Thoracic aorta (tissue), 2 donors: ENCODE results near the gene SMARCA4. TPM values are rescaled to one million over a fixed set of nuclear protein-coding genes. Genes with fewer than 3 reads are reported as not detected.

Experiments used
- ATAC-seq: fragments of 150-250 bp; one replicate; pipeline ENCODE4 v1.8.0; 2017; ENCODE audit warnings: low read depth; ENCODE audit not compliant: insufficient number of reproducible peaks, low FRiP score
- DNase-seq: peaks from one replicate; pipeline ENCODE4 v3.0.0-alpha.2; 2020; ENCODE audit warnings: low spot score
- H3K27ac ChIP-seq, 2 donors: fragments of 200-600 bp; sonication (generic); 1 replicate in 1 of 2; 2 replicates in 1 of 2; pipeline ENCODE4 v1.5.1; 2016; ENCODE audit warnings: mild to moderate bottlenecking in 2 of 2, moderate library complexity in 2 of 2
- H3K27me3 ChIP-seq: fragments of 200-600 bp; sonication (generic); replicated peaks from 2 replicates; pipeline ENCODE4 v1.6.0; 2016; ENCODE audit warnings: mild to moderate bottlenecking; ENCODE audit not compliant: insufficient read depth
- H3K36me3 ChIP-seq: fragments of 200-600 bp; sonication (generic); one replicate; pipeline ENCODE4 v1.5.1; 2016
- H3K4me1 ChIP-seq, 2 donors: fragments of 200-600 bp; sonication (generic); 1 replicate in 1 of 2; 2 replicates in 1 of 2; pipeline versions ENCODE4 v1.5.1 to v1.6.0; 2016; ENCODE audit warnings: low read depth in 2 of 2, mild to moderate bottlenecking in 1 of 2; ENCODE audit not compliant: control insufficient read depth in 1 of 2
- H3K4me3 ChIP-seq: fragments of 200-600 bp; sonication (generic); 2 replicates; pipeline ENCODE4 v1.5.1; 2016; ENCODE audit warnings: mild to moderate bottlenecking
- H3K9me3 ChIP-seq: fragments of 200-600 bp; sonication (generic); 2 replicates; pipeline ENCODE4 v1.5.1; 2016
- total RNA-seq, 2 donors: library from RNA; depleted of rRNA; stranded (reverse); fragments of >200 nt; gene quantifications; one replicate each; pipeline versions ENCODE4 v1.1.0 to v1.2.3, GENCODE V29; 2016
- TF ChIP-seq, protein P1 (sequence below): fragments of 200-600 bp; sonication (generic); IDR thresholded peaks from one replicate; pipeline ENCODE4 v1.5.1; 2019; ENCODE audit warnings: antibody characterized with exemption

SMARCA4 gene
- total RNA-seq, 2 donors from 2014 or later = 63.8 to 85.9 TPM

DNA sequence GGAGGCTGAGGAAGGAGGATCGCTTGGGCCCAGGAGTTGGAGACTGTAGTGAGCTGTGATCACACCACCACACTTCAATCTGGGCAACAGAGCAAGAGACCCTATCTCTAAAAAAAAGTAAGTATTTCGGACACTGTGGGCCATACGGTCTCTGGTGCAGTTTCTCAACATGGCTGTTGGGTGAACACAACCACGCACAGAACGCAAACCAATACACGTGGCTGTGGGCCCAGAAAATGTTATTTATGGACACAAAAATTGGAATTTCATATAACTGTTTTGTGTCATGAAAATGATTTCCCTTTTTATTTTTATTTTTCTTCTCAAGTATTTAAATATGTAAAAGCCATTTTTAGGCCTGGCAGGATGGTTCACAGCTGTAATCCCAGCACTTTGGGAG is 147.9 kb downstream of the SMARCA4 start:
- H3K27ac ChIP-seq = no peak overlapping the region
- peaks cover 81% of the 10 kb centered on the region for H3K36me3 ChIP-seq
- no peaks in the 10 kb centered on the region for H3K9me3 ChIP-seq
- ATAC-seq = no peak
- no peaks in the 10 kb centered on the region for H3K27me3 ChIP-seq
- no peaks in the 10 kb centered on the region for H3K4me1 ChIP-seq
- DNase-seq = no peak
- no peak overlapping the region for H3K4me3 ChIP-seq
- TF ChIP-seq, protein P1, sequence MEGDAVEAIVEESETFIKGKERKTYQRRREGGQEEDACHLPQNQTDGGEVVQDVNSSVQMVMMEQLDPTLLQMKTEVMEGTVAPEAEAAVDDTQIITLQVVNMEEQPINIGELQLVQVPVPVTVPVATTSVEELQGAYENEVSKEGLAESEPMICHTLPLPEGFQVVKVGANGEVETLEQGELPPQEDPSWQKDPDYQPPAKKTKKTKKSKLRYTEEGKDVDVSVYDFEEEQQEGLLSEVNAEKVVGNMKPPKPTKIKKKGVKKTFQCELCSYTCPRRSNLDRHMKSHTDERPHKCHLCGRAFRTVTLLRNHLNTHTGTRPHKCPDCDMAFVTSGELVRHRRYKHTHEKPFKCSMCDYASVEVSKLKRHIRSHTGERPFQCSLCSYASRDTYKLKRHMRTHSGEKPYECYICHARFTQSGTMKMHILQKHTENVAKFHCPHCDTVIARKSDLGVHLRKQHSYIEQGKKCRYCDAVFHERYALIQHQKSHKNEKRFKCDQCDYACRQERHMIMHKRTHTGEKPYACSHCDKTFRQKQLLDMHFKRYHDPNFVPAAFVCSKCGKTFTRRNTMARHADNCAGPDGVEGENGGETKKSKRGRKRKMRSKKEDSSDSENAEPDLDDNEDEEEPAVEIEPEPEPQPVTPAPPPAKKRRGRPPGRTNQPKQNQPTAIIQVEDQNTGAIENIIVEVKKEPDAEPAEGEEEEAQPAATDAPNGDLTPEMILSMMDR = no peak

DNA sequence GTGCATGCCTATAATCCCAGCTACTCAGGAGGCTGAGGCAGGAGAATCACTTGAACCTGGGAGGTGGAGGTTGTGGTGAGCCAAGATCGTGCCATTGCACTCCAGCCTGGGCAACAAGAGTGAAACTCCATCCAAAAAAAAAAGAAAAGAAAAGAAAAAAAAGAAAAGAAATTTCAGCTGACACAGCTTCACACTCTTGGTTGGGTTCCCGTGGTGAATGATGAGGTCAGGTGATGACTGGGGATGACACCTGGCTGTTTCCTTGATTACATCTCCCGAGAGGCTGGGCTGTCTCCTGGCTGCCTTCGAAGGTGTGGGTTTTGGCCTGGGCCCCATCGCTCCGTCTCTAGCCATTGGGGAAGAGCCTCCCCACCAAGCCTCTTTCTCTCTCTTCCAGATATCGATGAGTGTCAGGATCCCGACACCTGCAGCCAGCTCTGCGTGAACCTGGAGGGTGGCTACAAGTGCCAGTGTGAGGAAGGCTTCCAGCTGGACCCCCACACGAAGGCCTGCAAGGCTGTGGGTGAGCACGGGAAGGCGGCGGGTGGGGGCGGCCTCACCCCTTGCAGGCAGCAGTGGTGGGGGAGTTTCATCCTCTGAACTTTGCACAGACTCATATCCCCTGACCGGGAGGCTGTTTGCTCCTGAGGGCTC is 150.4 kb downstream of the SMARCA4 start:
- Histone ChIP-seq H3K9me3 (no peaks in the 10 kb centered on the region), H3K4me1 (no peaks in the 10 kb centered on the region), H3K4me3 (no peak overlapping the region), H3K36me3 (peaks cover 80% of the 10 kb centered on the region), H3K27me3 (no peaks in the 10 kb centered on the region), H3K27ac (no peak overlapping the region)
- ATAC-seq (no peak), DNase-seq (no peak)
- TF ChIP-seq, protein P1 = no peak

DNA sequence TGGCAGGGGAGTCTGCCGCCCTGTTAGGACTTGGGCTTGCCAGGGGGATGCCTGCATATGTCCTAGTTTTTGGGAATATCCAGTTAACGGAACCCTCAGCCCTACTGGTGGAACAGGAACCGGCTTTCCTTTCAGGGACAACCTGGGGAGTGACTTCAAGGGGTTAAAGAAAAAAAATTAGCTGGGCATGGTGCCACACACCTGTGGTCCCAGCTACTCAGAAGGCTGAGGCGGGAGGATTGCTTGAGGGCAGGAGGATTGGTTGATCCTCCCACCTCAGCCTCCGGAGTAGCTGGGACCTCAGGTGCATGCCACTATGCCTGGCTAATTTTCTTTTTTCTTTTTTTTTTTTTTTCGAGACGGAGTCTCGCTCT is 150.9 kb downstream of the SMARCA4 start:
- Histone ChIP-seq H3K36me3 (peaks cover 77% of the 10 kb centered on the region), H3K4me3 (no peak overlapping the region), H3K9me3 (no peaks in the 10 kb centered on the region), H3K27ac (no peak overlapping the region), H3K4me1 (no peaks in the 10 kb centered on the region), H3K27me3 (no peaks in the 10 kb centered on the region)
- DNase-seq (no peak), ATAC-seq (no peak)
- TF ChIP-seq, protein P1 = no peak

Other genes starting within 250 kb of the SMARCA4 start
- gene DNM2, start 243.0 kb upstream of the SMARCA4 start, total RNA-seq = 100 to 1,000 TPM; 153 to 195 TPM
- 10 to 100 TPM; 19.4 to 22.4 TPM for gene TMED1, start 124.8 kb upstream of the SMARCA4 start, total RNA-seq
- 1 to 10 TPM; 2.4 to 3.5 TPM for gene C19orf38, start 112.6 kb upstream of the SMARCA4 start, total RNA-seq
- gene CARM1, start 89.5 kb upstream of the SMARCA4 start, total RNA-seq = 10 to 100 TPM; 18.5 to 21.2 TPM
- 10 to 100 TPM; 51.2 to 79.6 TPM for gene YIPF2, start 32.4 kb upstream of the SMARCA4 start, total RNA-seq
- 10 to 100 TPM; 33.3 to 34.8 TPM for gene TIMM29, start 32.2 kb upstream of the SMARCA4 start, total RNA-seq
- 100 to 1,000 TPM in 1 of 2 donors, 10 to 100 TPM in 1; 39.8 to 108 TPM for gene LDLR, start 128.4 kb downstream of the SMARCA4 start, total RNA-seq
- 1 to 10 TPM; 2.4 to 4.7 TPM for gene SPC24, start 194.8 kb downstream of the SMARCA4 start, total RNA-seq
- 100 to 1,000 TPM; 647 to 689 TPM for gene KANK2, start 236.5 kb downstream of the SMARCA4 start, total RNA-seq